Upper lobe of left lung (tissue), 6 donors: Measurements from ENCODE around the gene GNAI2. TPM values are rescaled to one million over a fixed set of nuclear protein-coding genes. Genes with fewer than 3 reads are reported as not detected.
A peak's percentile ranks its signal among the peaks of the same experiment; 100 is the strongest.

Experiments
- ATAC-seq, 2 donors: fragments of 200-7000 bp; cut with Tn5 transposase; one replicate each; pipeline ENCODE4 v1.9.1; 2022; ENCODE audit warnings: mild to moderate bottlenecking in 2 of 2, moderate library complexity in 2 of 2; ENCODE audit not compliant: low FRiP score in 2 of 2
- DNase-seq, 2 donors: peaks; one replicate each; pipeline ENCODE4 v3.0.0-alpha.2; 2019 to 2020
- H3K27ac ChIP-seq, 4 donors: fragments of 200-600 bp; sonication (generic); one replicate each; pipeline ENCODE4 v1.5.1; 2016 to 2019
- H3K27me3 ChIP-seq, 4 donors: fragments of 200-600 bp; sonication (generic); one replicate each; pipeline ENCODE4 v1.5.1; 2017 to 2019
- H3K36me3 ChIP-seq, 4 donors: fragments of 200-600 bp; sonication (generic); one replicate each; pipeline ENCODE4 v1.5.1; 2016 to 2019
- H3K4me1 ChIP-seq, 4 donors: fragments of 200-600 bp; sonication (generic); one replicate each; pipeline ENCODE4 v1.5.1; 2018 to 2019
- H3K4me3 ChIP-seq, 4 donors: fragments of 200-600 bp; sonication (generic); one replicate each; pipeline ENCODE4 v1.5.1; 2017 to 2019; ENCODE audit warnings: mild to moderate bottlenecking in 2 of 4, moderate library complexity in 1 of 4
- H3K9me3 ChIP-seq, 4 donors: fragments of 200-600 bp; sonication (generic); one replicate each; pipeline ENCODE4 v1.5.1; 2018 to 2019
- EP300 ChIP-seq, 4 donors: sonication (generic); formaldehyde crosslinking; IDR thresholded peaks; one replicate each; pipeline ENCODE4 v1.5.1; 2017; ENCODE audit warnings: antibody characterized with exemption in 4 of 4, control low read depth in 2 of 4
- POLR2A ChIP-seq, 4 donors: fragments of 450-650 bp; IDR thresholded peaks; one replicate each; pipeline ENCODE4 v1.5.1; 2016 to 2017; ENCODE audit warnings: antibody characterized with exemption in 4 of 4, mild to moderate bottlenecking in 2 of 4
- POLR2AphosphoS5 ChIP-seq, 2 donors: sonication (generic); formaldehyde crosslinking; IDR thresholded peaks; one replicate each; pipeline ENCODE4 v1.5.1; 2017; ENCODE audit warnings: antibody characterized with exemption in 2 of 2
- WGBS, 2 donors: methylation state at CpG; one replicate each; pipeline ENCODE4 v1.1.5; 2017 to 2018; 5-methylcytosine and 5-hydroxymethylcytosine counted together
- total RNA-seq, 6 donors: library from RNA; depleted of rRNA in 4 of 6; stranded (reverse); fragments of >200 nt in 4 of 6; gene quantifications; one replicate each; pipeline versions ENCODE4 v1.1.0 to v1.2.1, GENCODE V29; 2016 to 2021
- TF ChIP-seq, protein P1 (sequence below), 6 experiments: fragments of 450-650 bp in 4 of 6; fragments of 200-600 bp in 2 of 6; sonication (generic) in 2 of 6; IDR thresholded peaks; one replicate each; pipeline ENCODE4 v1.5.1; 2016 to 2019; ENCODE audit warnings: antibody characterized with exemption in 6 of 6
- donor health status: DM: no; HTN: no; CAD: no; lungs with moderate emphysema.
- donor health status: DM: no; HTN: yes; CAD: no; lungs with severe emphysema.

Gene GNAI2
- total RNA-seq, 6 donors from 2014 or later = 191 to 440 (median 295) TPM

DNA sequence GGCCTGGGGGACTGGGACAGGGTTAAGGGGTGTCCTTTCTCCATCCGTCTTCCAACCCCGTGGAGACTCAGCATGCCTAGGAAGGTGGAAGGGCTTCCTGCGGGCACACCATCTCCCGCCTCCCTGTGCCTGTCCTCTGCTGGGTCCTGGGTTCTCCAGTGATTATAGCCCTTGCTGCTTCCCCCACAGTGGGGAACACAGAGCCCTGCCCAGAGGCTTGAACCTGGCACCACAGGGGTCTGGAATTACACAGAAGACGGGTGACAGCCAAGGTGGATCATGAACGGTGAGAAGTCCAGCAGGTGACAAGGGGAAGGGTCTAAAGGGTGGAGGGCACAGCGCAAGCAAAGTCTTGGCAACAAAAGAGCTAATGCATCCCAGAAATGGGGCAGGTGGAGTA, 26.8 kb downstream of the GNAI2 start:
- Histone ChIP-seq H3K27me3 (no peaks in the 10 kb centered on the region), H3K4me3 (no peak overlapping the region), H3K27ac (peak overlapping the region in 2 of 4 donors; percentile 96 to 98), H3K4me1 (peaks cover 66 to 85% (median 76%) of the 10 kb centered on the region in 4 donors), H3K36me3 (peaks cover 0 to 18% (median 11%) of the 10 kb centered on the region in 4 donors), H3K9me3 (peaks cover 0 to 2% (median 0%) of the 10 kb centered on the region in 4 donors)
- 91 to 93% methylated on average over 6 to 7 of the region's 7 CpGs for WGBS, 2 donors
- TF ChIP-seq POLR2AphosphoS5 (IDR thresholded peaks at IDR 0.05) = no peak
- TF ChIP-seq EP300 (IDR thresholded peaks at IDR 0.05) = no peak
- no peak for TF ChIP-seq POLR2A (IDR thresholded peaks at IDR 0.05)
- TF ChIP-seq, protein P1, sequence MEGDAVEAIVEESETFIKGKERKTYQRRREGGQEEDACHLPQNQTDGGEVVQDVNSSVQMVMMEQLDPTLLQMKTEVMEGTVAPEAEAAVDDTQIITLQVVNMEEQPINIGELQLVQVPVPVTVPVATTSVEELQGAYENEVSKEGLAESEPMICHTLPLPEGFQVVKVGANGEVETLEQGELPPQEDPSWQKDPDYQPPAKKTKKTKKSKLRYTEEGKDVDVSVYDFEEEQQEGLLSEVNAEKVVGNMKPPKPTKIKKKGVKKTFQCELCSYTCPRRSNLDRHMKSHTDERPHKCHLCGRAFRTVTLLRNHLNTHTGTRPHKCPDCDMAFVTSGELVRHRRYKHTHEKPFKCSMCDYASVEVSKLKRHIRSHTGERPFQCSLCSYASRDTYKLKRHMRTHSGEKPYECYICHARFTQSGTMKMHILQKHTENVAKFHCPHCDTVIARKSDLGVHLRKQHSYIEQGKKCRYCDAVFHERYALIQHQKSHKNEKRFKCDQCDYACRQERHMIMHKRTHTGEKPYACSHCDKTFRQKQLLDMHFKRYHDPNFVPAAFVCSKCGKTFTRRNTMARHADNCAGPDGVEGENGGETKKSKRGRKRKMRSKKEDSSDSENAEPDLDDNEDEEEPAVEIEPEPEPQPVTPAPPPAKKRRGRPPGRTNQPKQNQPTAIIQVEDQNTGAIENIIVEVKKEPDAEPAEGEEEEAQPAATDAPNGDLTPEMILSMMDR (IDR thresholded peaks at IDR 0.05) = no peak
- ATAC-seq (no peak), DNase-seq (no peak)

DNA sequence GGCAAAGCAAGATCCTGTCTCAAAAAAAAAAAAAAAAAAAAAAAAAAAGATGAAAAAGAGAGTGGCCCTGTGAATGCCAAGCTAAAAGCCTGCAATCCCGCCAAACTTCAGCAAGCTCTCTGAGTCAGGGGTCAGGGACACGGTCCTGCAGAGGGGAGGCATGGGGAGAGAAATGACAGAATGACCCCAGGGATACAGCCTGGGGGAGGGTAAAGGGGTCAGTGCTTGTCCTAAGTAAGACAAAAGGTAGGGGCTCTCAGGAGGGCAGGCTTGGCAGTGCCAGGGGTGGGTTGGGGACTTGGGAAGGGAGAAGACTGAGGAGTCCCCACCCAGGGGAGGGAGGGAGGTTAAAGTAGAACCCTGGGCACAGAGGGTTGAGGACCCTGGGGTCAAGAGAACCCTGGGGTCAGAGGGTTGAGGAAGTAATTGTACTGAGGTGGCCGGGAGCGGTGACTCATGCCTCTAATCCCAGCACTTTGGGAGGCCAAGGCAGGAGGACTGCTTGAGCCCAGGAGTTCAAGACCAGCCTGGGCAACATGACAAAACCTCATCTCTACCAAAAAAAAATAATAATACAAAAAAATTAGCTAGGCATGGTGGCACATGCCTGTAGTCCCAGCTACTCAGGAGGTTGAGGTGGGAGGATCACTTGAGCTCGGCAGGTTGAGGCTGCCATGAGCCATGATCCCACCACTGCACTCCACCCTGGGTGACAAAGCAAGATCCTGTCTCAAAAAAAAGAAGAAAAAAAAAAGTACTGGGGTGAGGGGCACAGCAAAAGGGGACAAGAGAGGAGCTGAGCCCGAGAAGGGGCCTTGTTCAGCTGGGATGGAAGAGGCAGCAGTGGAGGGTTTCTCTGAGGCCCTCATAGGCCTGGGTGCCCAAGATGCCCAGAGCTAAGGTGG, 27.7 kb downstream of the GNAI2 start:
- peaks cover 66 to 86% (median 79%) of the 10 kb centered on the region in 4 donors for H3K4me1 ChIP-seq

DNA sequence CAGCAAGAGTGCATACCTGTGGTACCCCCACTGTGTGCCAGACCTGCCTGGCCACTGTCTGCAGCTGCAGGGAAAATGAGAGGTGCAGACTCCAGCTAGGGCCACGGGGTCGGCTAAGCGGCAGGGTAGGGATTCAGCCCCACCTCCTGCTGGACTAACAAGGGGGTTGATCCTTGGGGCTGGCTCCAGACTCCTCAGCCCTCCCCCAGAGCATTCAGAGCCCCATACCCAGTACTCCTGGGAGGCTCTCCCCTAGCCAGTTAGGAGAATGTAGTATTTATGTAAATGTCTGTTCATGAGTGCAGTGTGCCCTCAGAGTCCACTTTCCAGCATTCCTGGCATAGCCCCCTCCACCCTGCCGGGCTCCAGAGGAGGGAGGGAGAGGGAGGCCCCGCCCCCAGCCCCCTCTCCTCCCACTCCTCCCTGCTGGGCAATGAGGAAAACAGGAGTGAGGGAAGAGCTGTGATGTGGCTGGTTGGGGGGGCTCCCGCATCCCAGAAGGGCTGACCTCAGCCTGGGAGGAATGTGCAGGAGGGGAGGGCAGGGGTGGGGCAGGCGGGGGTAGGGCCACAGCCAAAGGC, 28.5 kb downstream of the GNAI2 start:
- peak; percentile 85 to 87 for DNase-seq
- no peak overlapping the region for H3K4me3 ChIP-seq
- ATAC-seq = peak; percentile 77 to 84
- peaks cover 0 to under 1% (median under 1%) of the 10 kb centered on the region in 4 donors for H3K36me3 ChIP-seq
- peaks cover 68 to 86% (median 81%) of the 10 kb centered on the region in 4 donors for H3K4me1 ChIP-seq
- peak overlapping the region; percentile 84 to 98 (median 96) for H3K27ac ChIP-seq
- no peaks in the 10 kb centered on the region for H3K27me3 ChIP-seq
- H3K9me3 ChIP-seq = no peaks in the 10 kb centered on the region
- no peak for TF ChIP-seq POLR2A (IDR thresholded peaks at IDR 0.05)
- TF ChIP-seq EP300 (IDR thresholded peaks at IDR 0.05) = peak in 1 of 4 donors; percentile 54
- peak in 1 of 2 donors; percentile 26 for TF ChIP-seq POLR2AphosphoS5 (IDR thresholded peaks at IDR 0.05)
- TF ChIP-seq, protein P1 (IDR thresholded peaks at IDR 0.05) = peak in 1 of 6 experiments; percentile 22
- 34 to 44% methylated on average over 4 to 7 of the region's 7 CpGs for WGBS, 2 donors

More for the DNA sequence above, 27.7 kb downstream of the GNAI2 start:
- H3K36me3 ChIP-seq = peaks cover 0 to 8% (median 2%) of the 10 kb centered on the region in 4 donors
- TF ChIP-seq, protein P1 (IDR thresholded peaks at IDR 0.05) = no peak
- TF ChIP-seq EP300 (IDR thresholded peaks at IDR 0.05) = no peak
- no peak for TF ChIP-seq POLR2A (IDR thresholded peaks at IDR 0.05)
- no peak for TF ChIP-seq POLR2AphosphoS5 (IDR thresholded peaks at IDR 0.05)
- H3K27ac ChIP-seq = peak overlapping the region; percentile 84 to 98 (median 96)
- no peaks in the 10 kb centered on the region for H3K9me3 ChIP-seq
- no peak overlapping the region for H3K4me3 ChIP-seq
- DNase-seq (no peak), ATAC-seq (no peak)
- no peaks in the 10 kb centered on the region for H3K27me3 ChIP-seq
- WGBS, 2 donors = 55 to 64% methylated on average over 6 of the region's 6 CpGs

DNA sequence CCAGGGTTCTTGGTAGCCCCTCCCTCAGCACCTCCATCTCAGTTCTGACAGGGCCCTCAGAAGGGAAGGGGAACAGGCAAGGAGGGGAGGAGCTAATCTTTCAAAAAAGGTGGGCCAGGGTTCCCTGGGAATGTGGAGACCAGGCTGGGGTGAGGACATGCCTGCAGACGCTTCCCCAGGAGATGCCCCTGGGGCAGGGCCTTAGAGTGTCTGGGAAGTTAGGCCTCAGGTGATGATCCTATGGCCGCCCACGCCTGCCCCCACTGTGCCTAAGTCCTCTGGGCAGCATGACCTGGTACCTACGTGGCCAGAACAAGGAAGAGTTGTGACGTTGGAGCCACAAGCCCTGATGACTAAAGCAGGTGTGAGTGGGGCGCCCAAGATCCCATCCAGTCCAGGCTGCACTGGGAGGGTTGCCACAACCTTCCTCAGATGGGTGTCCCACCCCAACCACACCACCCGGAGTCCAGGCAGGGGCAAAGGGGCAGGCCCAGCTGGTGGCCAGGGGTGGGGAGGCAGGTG, 29.0 kb downstream of the GNAI2 start:
- peak in 1 of 2 donors; percentile 0 for ATAC-seq
- H3K4me3 ChIP-seq = peak overlapping the region in 1 of 4 donors; percentile 57
- TF ChIP-seq POLR2A (IDR thresholded peaks at IDR 0.05) (peak in 2 of 4 donors; percentile 29 to 69), POLR2AphosphoS5 (IDR thresholded peaks at IDR 0.05) (peak; percentile 5 to 30), EP300 (IDR thresholded peaks at IDR 0.05) (no peak)
- TF ChIP-seq, protein P1 (IDR thresholded peaks at IDR 0.05) = no peak

More for the DNA sequence above, 29.0 kb downstream of the GNAI2 start:
- H3K4me1 ChIP-seq = peaks cover 69 to 85% (median 79%) of the 10 kb centered on the region in 4 donors
- H3K27ac ChIP-seq = peak overlapping the region; percentile 84 to 98 (median 96)
- H3K9me3 ChIP-seq = no peaks in the 10 kb centered on the region
- peak in 1 of 2 donors; percentile 48 for DNase-seq
- H3K27me3 ChIP-seq = no peaks in the 10 kb centered on the region
- no peaks in the 10 kb centered on the region for H3K36me3 ChIP-seq
- WGBS, 2 donors = 79 to 83% methylated on average over 1 to 2 of the region's 7 CpGs
